22Rv1 (cell line): ENCODE results near the gene MXRA7.

ENCODE experiments used
- ZFX ChIP-seq: fragments of 450-650 bp; IDR thresholded peaks from 2 replicates; pipeline ENCODE4 v1.6.1; 2017; ENCODE audit warnings: antibody characterized with exemption, borderline replicate concordance
- TF ChIP-seq, protein P1 (sequence below): fragments of 450-650 bp; IDR thresholded peaks from 2 replicates; pipeline ENCODE4 v1.5.1; 2017; ENCODE audit warnings: mild to moderate bottlenecking

DNA sequence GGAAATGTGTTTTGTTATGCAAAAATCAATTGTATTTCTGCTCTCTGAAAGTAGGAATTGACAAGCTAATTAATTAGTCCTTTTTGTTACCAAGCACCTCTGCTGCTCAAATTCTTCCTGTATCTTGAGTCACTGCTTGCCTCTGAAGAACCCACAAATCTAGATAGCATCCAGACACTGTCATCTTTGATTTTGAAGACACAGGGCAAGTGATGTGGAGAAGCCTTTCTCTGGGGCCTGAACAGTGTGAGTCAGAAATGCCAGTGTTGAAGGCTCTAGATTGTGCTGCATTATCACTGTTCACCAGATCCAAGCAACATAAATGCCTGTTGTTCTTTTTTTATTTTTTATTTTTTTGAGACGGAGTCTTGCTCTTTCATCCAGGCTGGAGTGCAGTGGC, 56.4 kb downstream of the MXRA7 start:
- TF ChIP-seq, protein P1, sequence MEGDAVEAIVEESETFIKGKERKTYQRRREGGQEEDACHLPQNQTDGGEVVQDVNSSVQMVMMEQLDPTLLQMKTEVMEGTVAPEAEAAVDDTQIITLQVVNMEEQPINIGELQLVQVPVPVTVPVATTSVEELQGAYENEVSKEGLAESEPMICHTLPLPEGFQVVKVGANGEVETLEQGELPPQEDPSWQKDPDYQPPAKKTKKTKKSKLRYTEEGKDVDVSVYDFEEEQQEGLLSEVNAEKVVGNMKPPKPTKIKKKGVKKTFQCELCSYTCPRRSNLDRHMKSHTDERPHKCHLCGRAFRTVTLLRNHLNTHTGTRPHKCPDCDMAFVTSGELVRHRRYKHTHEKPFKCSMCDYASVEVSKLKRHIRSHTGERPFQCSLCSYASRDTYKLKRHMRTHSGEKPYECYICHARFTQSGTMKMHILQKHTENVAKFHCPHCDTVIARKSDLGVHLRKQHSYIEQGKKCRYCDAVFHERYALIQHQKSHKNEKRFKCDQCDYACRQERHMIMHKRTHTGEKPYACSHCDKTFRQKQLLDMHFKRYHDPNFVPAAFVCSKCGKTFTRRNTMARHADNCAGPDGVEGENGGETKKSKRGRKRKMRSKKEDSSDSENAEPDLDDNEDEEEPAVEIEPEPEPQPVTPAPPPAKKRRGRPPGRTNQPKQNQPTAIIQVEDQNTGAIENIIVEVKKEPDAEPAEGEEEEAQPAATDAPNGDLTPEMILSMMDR, result no peak
- no peak for TF ChIP-seq ZFX
